ENCODE measurements around the gene IZUMO4.

IZUMO4 gene

GRCh38 chr19:2064395-2064787, 32.3 kb upstream of the IZUMO4 start:
- no peak for TF ChIP-seq POLR2AphosphoS5 (IDR thresholded peaks at IDR 0.05; ENCODE audit: low read depth, low read length)
- no peak for TF ChIP-seq FOXP2 (optimal IDR thresholded peaks at IDR 0.05; ENCODE audit: borderline replicate concordance, extremely low read depth, extremely low read length, insufficient read depth)
- TF ChIP-seq TAF1 (IDR thresholded peaks at IDR 0.05; ENCODE audit: borderline replicate concordance, insufficient read depth, low read length), result no peak
- TF ChIP-seq REST (IDR thresholded peaks at IDR 0.05; ENCODE audit: insufficient read depth in 1 of 2, low read depth in 2 of 2, low read length in 2 of 2), result no peak
- no peak for TF ChIP-seq SIN3A (IDR thresholded peaks at IDR 0.05; ENCODE audit: borderline replicate concordance, insufficient read depth, low read length)

- TF ChIP-seq POLR2AphosphoS5 (IDR thresholded peaks at IDR 0.05; ENCODE audit: low read depth, low read length), result no peak
- TF ChIP-seq REST (IDR thresholded peaks at IDR 0.05; ENCODE audit: insufficient read depth in 1 of 2, low read depth in 2 of 2, low read length in 2 of 2), result no peak
- TF ChIP-seq FOXP2 (optimal IDR thresholded peaks at IDR 0.05; ENCODE audit: borderline replicate concordance, extremely low read depth, extremely low read length, insufficient read depth), result no peak
- TF ChIP-seq TAF1 (IDR thresholded peaks at IDR 0.05; ENCODE audit: borderline replicate concordance, insufficient read depth, low read length), result no peak
- no peak for TF ChIP-seq SIN3A (IDR thresholded peaks at IDR 0.05; ENCODE audit: borderline replicate concordance, insufficient read depth, low read length)
Observed at GRCh38 chr19:2064788-2065524, 31.8 kb upstream of the IZUMO4 start.

GRCh38 chr19:2070436-2070827, 26.3 kb upstream of the IZUMO4 start:
- no peak for TF ChIP-seq TAF1 (IDR thresholded peaks at IDR 0.05; ENCODE audit: borderline replicate concordance, insufficient read depth, low read length)
- TF ChIP-seq SIN3A (IDR thresholded peaks at IDR 0.05; ENCODE audit: borderline replicate concordance, insufficient read depth, low read length), result no peak
- no peak for TF ChIP-seq REST (IDR thresholded peaks at IDR 0.05; ENCODE audit: insufficient read depth in 1 of 2, low read depth in 2 of 2, low read length in 2 of 2)
- TF ChIP-seq FOXP2 (optimal IDR thresholded peaks at IDR 0.05; ENCODE audit: borderline replicate concordance, extremely low read depth, extremely low read length, insufficient read depth), result no peak
- TF ChIP-seq POLR2AphosphoS5 (IDR thresholded peaks at IDR 0.05; ENCODE audit: low read depth, low read length), result no peak

- TF ChIP-seq FOXP2 (optimal IDR thresholded peaks at IDR 0.05; ENCODE audit: borderline replicate concordance, extremely low read depth, extremely low read length, insufficient read depth) (no peak), SIN3A (IDR thresholded peaks at IDR 0.05; ENCODE audit: borderline replicate concordance, insufficient read depth, low read length) (no peak), TAF1 (IDR thresholded peaks at IDR 0.05; ENCODE audit: borderline replicate concordance, insufficient read depth, low read length) (no peak), POLR2AphosphoS5 (IDR thresholded peaks at IDR 0.05; ENCODE audit: low read depth, low read length) (no peak), REST (IDR thresholded peaks at IDR 0.05; ENCODE audit: insufficient read depth in 1 of 2, low read depth in 2 of 2, low read length in 2 of 2) (no peak)
Observed at GRCh38 chr19:2070986-2071673, 25.6 kb upstream of the IZUMO4 start.
